Effector memory CD4-positive, alpha-beta T cell (primary cell): Measurements from ENCODE around the gene ERBB4.

Source experiments
- DNase-seq, 3 donors: peaks; one replicate each; pipeline ENCODE4 v3.0.0-alpha.2; 2020
- H3K27ac ChIP-seq: 2 replicates; pipeline ENCODE4 v1.7.0; 2013; ENCODE audit warnings: mild to moderate bottlenecking, low read length, moderate library complexity; ENCODE audit not compliant: insufficient read depth, poor library complexity, severe bottlenecking
- H3K27me3 ChIP-seq: replicated peaks from 2 replicates; pipeline ENCODE4 v1.7.0; 2013; ENCODE audit warnings: mild to moderate bottlenecking, low read length; ENCODE audit not compliant: insufficient read depth, control insufficient read depth, poor library complexity, severe bottlenecking
- H3K36me3 ChIP-seq: 2 replicates; pipeline ENCODE4 v1.7.0; 2013; ENCODE audit warnings: mild to moderate bottlenecking, low read length, moderate library complexity; ENCODE audit not compliant: control insufficient read depth, insufficient read depth
- H3K4me1 ChIP-seq: 2 replicates; pipeline ENCODE4 v1.7.0; 2013; ENCODE audit warnings: low read length, mild to moderate bottlenecking; ENCODE audit not compliant: control insufficient read depth, insufficient read depth, poor library complexity, severe bottlenecking
- H3K4me3 ChIP-seq: 2 replicates; pipeline ENCODE4 v1.7.0; 2013; ENCODE audit warnings: low read length, low read depth, mild to moderate bottlenecking; ENCODE audit not compliant: insufficient read depth, poor library complexity, severe bottlenecking
- H3K9me3 ChIP-seq: 2 replicates; pipeline ENCODE4 v1.7.0; 2013; ENCODE audit warnings: mild to moderate bottlenecking, low read length, moderate library complexity; ENCODE audit not compliant: control insufficient read depth

ERBB4 gene

GRCh38 chr2:212284166-212284565, 254.4 kb downstream of the ERBB4 start:
- Histone ChIP-seq H3K9me3 (no peaks in the 10 kb centered on the region), H3K36me3 (no peaks in the 10 kb centered on the region), H3K27me3 (no peaks in the 10 kb centered on the region), H3K4me3 (no peak overlapping the region), H3K27ac (no peak overlapping the region), H3K4me1 (no peaks in the 10 kb centered on the region)
- no peak for DNase-seq

- no peak overlapping the region for H3K4me3 ChIP-seq
- no peak for DNase-seq
- no peaks in the 10 kb centered on the region for H3K9me3 ChIP-seq
- H3K27ac ChIP-seq, result no peak overlapping the region
- H3K27me3 ChIP-seq, result no peaks in the 10 kb centered on the region
- no peaks in the 10 kb centered on the region for H3K36me3 ChIP-seq
- H3K4me1 ChIP-seq, result no peaks in the 10 kb centered on the region
Measured at GRCh38 chr2:212282671-212283261, 255.8 kb downstream of the ERBB4 start.

GRCh38 chr2:212276813-212277212, 261.8 kb downstream of the ERBB4 start:
- DNase-seq, result no peak
- no peak overlapping the region for H3K4me3 ChIP-seq
- no peaks in the 10 kb centered on the region for H3K36me3 ChIP-seq
- H3K27ac ChIP-seq, result no peak overlapping the region
- H3K9me3 ChIP-seq, result no peaks in the 10 kb centered on the region
- H3K27me3 ChIP-seq, result no peaks in the 10 kb centered on the region
- H3K4me1 ChIP-seq, result no peaks in the 10 kb centered on the region

- Histone ChIP-seq H3K4me1 (no peaks in the 10 kb centered on the region), H3K9me3 (no peaks in the 10 kb centered on the region), H3K27me3 (no peaks in the 10 kb centered on the region), H3K36me3 (no peaks in the 10 kb centered on the region), H3K27ac (no peak overlapping the region), H3K4me3 (no peak overlapping the region)
- DNase-seq, result no peak
Measured at GRCh38 chr2:212274215-212274614, 264.4 kb downstream of the ERBB4 start.

- H3K36me3 ChIP-seq, result no peaks in the 10 kb centered on the region
- no peak for DNase-seq
- H3K27ac ChIP-seq, result no peak overlapping the region
- H3K4me1 ChIP-seq, result no peaks in the 10 kb centered on the region
- no peak overlapping the region for H3K4me3 ChIP-seq
- no peaks in the 10 kb centered on the region for H3K27me3 ChIP-seq
- no peaks in the 10 kb centered on the region for H3K9me3 ChIP-seq
Measured at GRCh38 chr2:212271583-212271982, 267.0 kb downstream of the ERBB4 start.

GRCh38 chr2:212269005-212269404, 269.6 kb downstream of the ERBB4 start:
- no peaks in the 10 kb centered on the region for H3K4me1 ChIP-seq
- no peaks in the 10 kb centered on the region for H3K27me3 ChIP-seq
- DNase-seq, result no peak
- H3K4me3 ChIP-seq, result no peak overlapping the region
- no peak overlapping the region for H3K27ac ChIP-seq
- H3K36me3 ChIP-seq, result no peaks in the 10 kb centered on the region
- no peaks in the 10 kb centered on the region for H3K9me3 ChIP-seq

GRCh38 chr2:212266297-212266696, 272.3 kb downstream of the ERBB4 start:
- DNase-seq, result no peak
- Histone ChIP-seq H3K4me1 (no peaks in the 10 kb centered on the region), H3K36me3 (no peaks in the 10 kb centered on the region), H3K27me3 (no peaks in the 10 kb centered on the region), H3K27ac (no peak overlapping the region), H3K4me3 (no peak overlapping the region), H3K9me3 (no peaks in the 10 kb centered on the region)

- Histone ChIP-seq H3K9me3 (no peaks in the 10 kb centered on the region), H3K4me3 (no peak overlapping the region), H3K4me1 (no peaks in the 10 kb centered on the region), H3K36me3 (no peaks in the 10 kb centered on the region), H3K27me3 (no peaks in the 10 kb centered on the region), H3K27ac (no peak overlapping the region)
- no peak for DNase-seq
Measured at GRCh38 chr2:212265777-212266176, 272.8 kb downstream of the ERBB4 start.

GRCh38 chr2:212264187-212264586, 274.4 kb downstream of the ERBB4 start:
- H3K4me1 ChIP-seq, result no peaks in the 10 kb centered on the region
- H3K9me3 ChIP-seq, result no peaks in the 10 kb centered on the region
- no peaks in the 10 kb centered on the region for H3K27me3 ChIP-seq
- no peak overlapping the region for H3K27ac ChIP-seq
- no peak for DNase-seq
- no peak overlapping the region for H3K4me3 ChIP-seq
- no peaks in the 10 kb centered on the region for H3K36me3 ChIP-seq

- DNase-seq, result no peak
- no peaks in the 10 kb centered on the region for H3K27me3 ChIP-seq
- H3K9me3 ChIP-seq, result no peaks in the 10 kb centered on the region
- no peaks in the 10 kb centered on the region for H3K36me3 ChIP-seq
- no peak overlapping the region for H3K27ac ChIP-seq
- H3K4me1 ChIP-seq, result no peaks in the 10 kb centered on the region
- no peak overlapping the region for H3K4me3 ChIP-seq
Measured at GRCh38 chr2:212259226-212259625, 279.4 kb downstream of the ERBB4 start.
